Measurements from ENCODE around the gene UGT3A2. TPM values are rescaled to one million over a fixed set of nuclear protein-coding genes. Genes with fewer than 3 reads are reported as not detected.

UGT3A2 gene, protein sequence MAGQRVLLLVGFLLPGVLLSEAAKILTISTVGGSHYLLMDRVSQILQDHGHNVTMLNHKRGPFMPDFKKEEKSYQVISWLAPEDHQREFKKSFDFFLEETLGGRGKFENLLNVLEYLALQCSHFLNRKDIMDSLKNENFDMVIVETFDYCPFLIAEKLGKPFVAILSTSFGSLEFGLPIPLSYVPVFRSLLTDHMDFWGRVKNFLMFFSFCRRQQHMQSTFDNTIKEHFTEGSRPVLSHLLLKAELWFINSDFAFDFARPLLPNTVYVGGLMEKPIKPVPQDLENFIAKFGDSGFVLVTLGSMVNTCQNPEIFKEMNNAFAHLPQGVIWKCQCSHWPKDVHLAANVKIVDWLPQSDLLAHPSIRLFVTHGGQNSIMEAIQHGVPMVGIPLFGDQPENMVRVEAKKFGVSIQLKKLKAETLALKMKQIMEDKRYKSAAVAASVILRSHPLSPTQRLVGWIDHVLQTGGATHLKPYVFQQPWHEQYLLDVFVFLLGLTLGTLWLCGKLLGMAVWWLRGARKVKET
- total RNA-seq = not detected
- long read RNA-seq = 0 reads

DNA sequence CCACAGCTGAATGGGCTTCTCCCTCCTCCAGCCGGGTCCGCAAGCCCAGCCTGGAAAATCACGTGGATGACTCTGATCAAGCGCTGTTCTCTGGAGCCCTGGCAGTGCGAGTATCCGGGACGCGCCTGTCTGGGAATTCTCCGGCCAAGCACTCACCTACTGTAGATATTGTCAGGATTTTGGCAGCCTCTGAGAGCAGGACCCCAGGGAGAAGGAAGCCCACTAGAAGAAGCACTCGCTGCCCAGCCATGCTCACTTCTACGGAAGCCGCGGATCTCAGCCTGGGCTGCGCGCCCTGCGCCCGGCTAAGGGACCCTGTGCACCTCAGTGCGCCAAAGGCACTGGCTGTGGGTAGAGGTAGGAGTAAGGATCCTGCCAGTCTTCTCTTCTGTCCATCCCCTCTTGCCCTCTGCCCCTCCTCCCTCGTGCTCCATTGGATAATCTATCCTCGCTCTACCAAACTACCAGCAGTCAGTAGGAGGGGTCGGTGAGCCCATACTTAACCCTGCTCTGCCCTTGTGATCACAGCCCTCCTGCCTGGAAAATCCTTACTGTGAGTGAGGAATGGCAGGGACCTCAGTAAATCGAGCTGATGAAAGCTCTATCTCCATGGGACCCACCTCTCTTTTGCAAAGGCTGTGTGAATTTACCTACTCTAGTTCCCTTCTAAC is at the start of gene UGT3A2:
TSS of gene UGT3A2 (minus strand) at position 343 of the 671 bp plus-strand sequence. CDS start at position 250, 93 bp downstream.
- no peak for DNase-seq (ENCODE audit: low spot score)

DNA sequence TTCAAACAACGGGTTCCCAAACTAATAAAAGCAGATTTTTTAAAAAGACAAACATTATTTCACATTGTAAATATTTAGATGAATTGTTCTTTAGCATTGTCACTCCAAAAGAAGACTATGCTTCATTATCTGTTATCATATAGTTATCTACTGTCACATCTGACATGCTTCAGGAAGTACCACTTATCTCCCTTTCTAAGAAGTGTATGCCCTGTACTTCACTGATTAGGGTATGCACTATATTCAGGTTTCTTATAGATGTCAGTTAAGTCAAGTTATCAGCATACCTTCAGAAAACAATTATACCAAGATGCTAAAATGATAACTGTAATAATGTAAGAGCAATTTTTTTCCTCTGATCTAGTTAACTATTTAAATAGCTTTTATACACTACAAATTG is 44.6 kb upstream of the UGT3A2 start:
- no peak for DNase-seq (ENCODE audit: low spot score)

DNA sequence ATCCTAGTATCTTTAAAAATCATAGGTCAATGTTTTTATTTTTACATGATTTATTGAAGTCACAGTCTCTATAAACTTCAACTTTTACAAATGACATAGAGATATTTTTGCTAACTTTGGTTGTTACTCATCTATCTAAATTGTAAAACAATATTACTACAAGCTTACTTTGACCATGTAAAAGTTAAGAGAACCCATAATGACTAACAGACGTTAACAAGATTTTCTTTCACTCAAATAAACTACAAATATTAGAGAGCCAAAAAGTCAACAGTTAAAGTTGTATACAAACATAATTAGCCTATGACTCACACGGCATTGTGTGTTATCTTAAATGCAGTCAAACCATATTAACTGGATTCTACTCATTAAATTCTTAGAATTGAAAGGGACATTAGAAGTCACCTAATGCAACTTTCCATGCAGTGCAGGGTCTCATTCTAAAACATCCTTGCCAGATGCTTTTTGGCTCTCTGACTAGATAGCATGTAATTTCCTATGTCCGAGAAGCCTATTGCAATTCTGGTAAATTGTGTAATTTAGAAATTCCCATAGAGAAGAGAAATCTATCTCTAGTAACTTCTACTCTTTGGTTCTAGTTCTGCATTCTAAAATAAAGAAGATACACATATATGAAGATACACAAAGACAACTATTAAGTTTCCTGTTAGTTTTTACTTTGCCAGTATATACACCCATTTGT is 42.2 kb upstream of the UGT3A2 start:
- DNase-seq (ENCODE audit: low spot score) = no peak

DNA sequence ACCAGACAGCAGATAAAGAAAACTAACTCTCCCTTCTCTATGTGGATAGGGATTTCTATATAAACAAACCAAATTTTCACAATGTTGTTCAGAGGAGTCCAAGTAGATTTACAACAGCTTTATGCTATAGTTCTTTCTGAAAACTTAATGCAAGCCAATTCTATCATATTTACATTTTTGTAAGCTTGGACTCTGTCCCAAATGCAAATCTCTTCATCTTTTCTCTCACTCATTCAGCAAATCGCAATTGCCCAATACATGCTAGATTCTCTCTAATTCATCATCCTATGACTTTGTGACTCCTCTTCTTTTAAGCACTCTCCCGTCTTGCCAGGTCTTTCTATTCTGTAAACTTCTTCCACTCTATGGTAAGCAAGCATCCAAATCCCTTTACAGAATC is 39.1 kb upstream of the UGT3A2 start:
- DNase-seq (ENCODE audit: low spot score) = no peak

DNA sequence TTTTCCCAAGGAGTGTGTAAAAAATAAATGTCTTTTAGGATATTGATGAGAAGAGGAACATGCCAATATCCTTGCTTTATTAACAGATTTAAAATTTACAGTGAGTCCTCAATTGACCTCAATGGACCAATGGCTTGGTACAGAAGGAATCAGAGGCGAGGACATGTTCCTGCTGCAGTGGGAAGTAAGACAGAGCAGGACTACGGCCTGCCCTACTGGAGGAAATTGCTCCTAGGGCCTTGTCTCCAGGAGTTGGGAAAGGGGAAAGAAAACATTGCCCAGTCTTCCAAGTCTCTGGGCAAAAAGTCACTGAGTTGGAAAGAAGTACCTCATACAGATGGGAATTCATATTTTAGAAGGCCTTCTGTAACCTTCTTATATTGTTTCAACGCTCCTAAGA is 33.1 kb upstream of the UGT3A2 start:
- no peak for DNase-seq (ENCODE audit: low spot score)

DNA sequence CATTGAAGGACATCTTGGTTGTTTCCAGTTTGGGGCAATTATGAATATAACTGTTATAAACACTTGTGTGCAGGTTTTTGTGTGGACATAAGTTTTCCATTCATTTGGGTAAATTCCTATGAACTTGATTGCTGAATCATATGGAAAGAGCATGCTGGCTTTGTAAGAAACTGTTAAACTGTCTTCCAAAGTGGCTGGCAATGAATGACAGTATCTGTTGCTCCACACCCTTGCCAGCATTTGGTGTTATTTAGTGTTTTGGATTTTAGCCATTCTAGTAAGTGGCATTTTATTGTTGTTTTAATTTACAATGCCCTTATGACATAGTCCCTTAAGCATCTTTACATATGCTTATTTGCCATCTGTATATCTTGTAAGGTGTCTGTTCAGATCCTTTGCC is 29.8 kb upstream of the UGT3A2 start:
- DNase-seq (ENCODE audit: low spot score) = no peak

DNA sequence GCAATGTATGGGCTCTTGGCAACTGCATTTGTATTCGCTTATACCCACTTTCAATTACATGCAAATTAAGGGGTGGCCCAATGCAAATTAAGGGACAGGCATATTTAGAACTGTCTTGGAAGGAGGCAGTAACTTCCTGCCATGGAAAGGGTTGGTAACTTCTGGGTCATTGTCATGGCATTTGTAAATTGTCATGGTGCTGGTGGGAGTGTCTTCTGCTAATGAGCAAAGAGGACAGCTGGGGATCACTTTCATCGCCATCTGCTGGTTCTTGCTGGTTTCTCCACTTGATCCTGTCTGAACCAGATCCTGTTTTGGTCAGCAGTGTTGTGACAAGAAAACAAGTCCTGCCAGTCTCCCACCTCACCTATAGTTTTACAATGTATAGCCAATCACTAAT is 23.3 kb upstream of the UGT3A2 start:
- no peak for DNase-seq (ENCODE audit: low spot score)

DNA sequence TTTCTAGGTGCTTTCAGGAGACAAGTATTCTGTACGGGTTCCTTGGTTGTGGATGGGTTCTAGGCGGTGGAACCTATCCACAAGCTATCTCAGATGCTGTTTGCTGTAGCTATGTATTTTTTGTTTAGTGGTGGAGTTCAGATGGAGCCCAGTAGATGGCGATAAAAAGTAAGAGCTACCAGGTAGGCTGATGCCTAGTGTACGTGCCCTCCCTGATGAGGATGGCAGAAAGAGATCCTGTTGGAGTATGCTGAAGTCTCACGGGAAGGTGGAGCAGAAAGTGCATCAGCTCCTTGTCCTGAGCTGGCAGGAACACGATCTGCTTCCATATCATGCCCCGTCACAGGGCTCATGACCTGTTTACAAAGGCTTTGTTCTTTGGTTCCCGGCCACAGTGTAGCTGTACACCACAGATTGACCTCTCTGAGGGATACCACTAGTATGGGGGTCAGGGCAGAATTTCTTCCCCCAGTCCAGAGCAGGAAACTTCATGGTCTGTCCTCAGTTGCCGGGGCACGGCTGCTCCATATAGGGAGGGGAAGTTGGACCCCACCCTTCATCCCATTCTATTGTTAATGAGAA is 12.6 kb upstream of the UGT3A2 start:
- no peak for DNase-seq (ENCODE audit: low spot score)

DNA sequence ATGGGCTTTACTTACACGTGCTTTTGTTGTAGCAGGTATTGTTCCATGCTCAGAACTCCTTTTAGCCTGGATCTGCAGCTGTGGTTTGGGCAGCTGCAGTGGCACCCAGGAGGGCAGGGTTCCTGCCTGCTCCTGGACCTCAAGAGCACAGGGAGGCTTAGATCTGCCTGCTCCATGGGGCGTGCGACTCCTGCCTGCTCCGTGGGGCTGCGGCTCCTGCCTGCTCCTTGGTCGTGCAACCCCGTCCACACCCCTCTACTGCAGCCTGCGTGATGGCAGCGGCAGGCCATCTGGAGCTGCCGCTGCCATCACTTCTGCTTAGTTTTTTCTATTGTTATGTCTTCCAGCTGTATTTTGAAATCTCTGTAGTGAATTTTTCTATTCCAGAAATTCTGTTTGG is 11.7 kb upstream of the UGT3A2 start:
- DNase-seq (ENCODE audit: low spot score) = no peak

DNA sequence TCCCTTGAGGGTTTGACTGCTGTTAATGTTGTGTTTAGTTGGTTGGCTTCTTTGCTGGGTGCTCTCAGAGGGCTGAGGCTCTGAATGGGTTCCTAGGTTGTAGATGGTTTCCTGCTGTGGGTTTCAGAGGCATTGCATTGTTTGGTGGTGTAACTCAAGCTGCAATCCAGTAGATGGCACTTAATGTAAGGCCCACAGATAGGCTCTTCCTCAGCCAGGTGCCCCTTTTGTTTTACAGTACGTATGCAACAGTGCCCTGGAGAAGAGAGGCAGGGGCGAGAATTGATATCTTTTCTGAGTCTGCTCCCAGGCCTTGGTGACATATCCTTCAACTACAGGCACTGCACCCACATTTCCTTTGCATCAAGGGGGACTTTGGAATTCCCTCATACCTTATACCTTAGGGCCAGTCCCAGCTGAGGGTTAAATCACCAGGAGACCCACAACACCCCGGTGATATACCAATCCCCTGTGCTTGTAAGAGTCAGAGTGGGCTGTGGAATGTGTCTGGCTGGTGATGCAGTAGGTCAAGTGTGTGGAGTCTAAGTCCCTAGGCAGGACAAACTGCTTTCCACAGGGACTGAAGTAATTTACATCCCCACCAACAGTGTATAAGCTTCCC is 7.0 kb upstream of the UGT3A2 start:
- no peak for DNase-seq (ENCODE audit: low spot score)

DNA sequence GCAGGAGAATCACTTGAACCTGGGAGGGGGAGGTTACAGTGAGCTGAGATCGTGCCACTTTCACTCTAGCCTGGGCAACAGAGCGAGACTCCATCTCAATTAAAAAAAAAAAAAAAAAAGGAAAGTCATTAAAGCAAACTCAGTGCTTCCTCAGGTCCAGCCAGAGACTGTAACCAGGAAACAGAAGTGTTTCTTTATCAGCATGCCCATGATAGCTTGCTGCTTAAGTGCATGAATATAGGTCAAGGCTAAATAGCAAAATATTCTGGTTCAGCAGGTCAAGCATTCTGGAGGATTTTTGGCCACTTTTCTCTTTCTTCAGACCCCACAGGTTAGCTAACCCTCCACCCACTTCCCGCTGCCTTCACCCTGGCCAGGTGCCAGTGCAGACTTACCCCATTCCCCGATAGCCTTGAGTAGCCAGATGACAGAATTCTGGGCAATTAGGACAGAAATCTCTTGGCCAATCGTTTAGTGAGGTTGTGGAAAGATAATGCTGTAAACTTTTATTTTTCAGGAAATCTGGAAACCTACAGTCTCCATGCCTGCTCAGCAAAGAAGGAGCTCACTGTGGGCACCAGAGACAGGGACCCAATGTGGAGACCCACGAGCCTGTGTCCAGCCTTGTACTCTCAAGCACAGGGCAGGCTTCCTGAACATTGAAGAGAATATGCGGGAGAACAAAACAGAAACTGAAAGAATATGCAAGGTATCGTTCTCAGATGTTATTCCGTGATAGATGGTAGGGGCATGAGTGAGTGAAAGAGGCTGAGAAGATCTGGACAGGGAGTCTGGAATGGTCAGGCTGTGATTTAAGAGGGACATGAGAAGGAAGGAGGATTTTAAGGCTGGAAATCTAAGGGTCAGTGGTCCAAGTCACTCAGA is 4.2 kb upstream of the UGT3A2 start:
- DNase-seq (ENCODE audit: low spot score) = no peak

DNA sequence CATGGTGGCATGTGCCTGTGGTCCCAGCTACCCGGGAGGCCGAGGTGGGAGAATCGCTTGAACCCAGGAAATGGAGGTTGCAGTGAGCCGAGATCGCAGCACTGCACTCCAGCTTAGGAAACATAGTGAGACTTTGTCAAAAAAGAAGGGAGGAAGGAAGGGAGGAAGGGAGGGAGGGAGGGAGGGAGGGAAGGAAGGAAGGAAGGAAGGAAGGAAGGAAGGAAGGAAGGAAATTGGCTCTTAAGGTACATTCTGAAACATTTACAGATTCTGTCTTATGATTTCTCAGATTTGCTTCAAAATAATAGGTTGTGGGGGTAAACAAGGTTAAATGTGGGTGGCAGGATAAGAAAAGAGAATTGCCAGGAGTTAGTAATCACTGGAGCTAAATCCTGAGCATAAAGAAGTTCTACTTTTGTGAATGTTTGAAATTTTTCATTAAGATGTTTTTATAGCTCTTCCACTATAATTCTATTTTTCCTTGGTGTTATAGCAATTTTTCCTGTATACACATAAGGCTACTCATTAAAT is 2.1 kb upstream of the UGT3A2 start:
- DNase-seq (ENCODE audit: low spot score) = no peak

DNA sequence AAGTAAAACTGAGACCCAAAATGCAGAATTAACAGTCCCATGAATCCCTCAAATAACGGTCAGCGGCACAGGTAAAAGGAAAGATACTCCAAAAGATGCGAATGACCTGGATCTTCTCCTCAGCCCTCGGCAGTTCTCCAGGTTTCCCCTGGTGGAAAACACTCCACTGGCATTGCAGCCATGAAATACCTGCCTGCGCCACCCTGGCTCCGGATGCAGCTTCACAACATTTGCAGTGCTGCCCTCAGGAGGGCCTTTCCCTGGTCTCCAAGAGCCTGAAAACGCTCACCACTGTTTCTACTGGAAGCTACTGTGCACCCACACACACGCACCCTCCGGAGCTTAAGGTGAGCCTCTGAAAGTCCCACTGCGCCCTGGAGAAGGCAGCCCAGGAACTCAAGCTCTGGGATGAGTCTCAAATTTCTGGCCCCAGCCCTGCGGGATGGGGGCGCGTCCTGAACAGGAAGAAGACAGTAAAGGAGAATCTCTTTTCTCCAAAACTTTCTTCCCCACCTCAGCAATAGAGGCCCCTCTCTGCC is 612 bp downstream of the UGT3A2 start:
- DNase-seq (ENCODE audit: low spot score) = no peak

DNA sequence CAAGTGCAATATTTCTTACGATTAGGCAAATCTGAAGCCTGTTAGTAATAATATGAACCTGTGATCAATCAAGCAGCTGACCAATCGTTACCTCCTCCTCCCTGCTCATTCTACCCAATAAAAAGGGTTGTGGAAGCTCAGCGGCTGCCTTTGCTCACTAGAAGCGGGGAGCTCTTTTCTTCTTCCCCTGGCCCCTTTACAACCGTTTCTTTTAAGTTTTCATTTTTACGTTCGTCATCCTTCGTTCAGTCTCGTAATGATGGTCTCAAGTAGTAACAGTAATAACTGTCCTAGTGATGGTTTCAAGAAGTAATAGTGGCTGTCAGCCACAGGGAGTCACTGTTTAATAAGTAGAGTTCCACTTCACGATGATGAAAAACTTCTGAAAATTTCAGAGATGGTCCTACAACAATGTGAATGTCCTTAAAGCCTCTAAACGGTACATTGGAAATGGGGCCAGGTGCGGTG is 6.2 kb downstream of the UGT3A2 start:
- no peak for DNase-seq (ENCODE audit: low spot score)

DNA sequence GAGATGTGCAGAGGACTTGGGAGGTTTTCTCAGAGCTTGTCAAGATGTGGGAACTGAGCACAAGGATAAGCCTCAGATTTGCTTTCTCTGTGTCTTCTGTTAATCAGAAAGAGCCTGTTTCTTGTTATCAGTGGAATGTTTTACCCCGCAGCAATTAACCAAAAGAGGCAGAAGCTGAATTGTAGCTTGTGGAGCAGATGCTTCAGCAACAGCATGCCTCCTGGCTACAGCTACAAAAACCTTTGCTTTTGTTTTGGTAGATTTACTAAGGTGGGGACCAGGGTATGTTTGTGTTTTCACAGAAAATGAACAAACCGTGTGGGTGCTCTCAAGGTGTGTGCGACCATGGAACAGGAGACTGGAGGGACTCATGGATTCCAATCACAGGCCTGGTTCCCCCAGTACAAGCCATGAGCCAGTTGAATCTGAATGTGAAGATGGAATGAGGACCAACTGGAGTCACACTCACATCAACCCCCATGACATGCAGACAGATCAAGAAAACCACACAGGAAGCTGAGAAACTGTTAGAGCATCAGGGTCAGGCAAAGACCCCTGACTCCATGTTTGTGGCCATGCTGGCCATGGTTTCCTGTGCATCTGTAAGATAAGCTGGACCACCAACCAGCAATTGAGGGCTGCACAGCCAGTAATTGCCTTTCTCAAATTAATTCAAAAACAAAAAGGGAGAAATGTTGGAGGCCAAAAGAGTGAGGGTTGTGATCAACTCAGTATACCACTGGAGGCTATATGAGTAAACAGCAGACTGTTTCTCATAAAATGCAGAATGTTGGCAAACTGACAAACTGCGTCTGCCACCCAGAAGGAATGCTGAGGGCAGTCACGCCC is 6.9 kb downstream of the UGT3A2 start:
- DNase-seq (ENCODE audit: low spot score) = no peak

DNA sequence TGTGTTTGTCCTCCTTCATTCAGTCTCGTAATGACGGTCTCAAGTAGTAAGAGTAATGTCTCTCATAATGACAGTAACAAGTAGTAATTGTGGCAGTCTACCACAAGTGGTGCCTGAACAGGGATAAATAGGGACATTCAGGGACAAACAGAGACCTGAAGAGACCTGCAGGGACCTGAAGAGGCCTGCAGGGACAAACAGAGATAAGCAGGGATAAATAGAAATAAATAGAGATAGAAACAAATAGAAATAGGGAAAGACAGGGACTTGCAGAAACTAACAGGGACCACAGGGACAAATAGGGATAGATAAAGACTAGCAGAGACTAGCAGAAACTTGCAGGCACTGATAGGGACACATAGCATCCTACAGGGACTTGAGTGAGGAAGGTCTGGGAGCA is 7.9 kb downstream of the UGT3A2 start:
- no peak for DNase-seq (ENCODE audit: low spot score)

DNA sequence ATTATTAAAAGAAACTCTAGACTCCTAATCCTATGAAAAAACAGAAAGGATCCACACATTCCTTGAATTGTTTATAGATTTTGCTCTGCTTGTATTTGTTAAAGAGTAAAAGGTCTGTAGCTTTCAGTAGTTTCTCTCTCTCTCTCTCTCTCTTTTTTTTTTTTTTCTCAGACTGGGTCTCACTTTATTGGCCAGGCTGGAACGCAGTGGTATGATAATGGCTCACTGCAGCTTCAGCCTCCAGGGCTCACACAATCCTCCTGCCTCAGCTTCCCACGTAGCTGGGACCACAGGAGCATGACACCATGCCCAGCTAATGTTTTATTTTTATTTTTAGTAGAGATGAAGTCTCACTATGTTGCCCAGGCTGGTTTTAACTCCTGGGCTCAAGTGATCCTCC is 9.3 kb downstream of the UGT3A2 start:
- DNase-seq (ENCODE audit: low spot score) = no peak

DNA sequence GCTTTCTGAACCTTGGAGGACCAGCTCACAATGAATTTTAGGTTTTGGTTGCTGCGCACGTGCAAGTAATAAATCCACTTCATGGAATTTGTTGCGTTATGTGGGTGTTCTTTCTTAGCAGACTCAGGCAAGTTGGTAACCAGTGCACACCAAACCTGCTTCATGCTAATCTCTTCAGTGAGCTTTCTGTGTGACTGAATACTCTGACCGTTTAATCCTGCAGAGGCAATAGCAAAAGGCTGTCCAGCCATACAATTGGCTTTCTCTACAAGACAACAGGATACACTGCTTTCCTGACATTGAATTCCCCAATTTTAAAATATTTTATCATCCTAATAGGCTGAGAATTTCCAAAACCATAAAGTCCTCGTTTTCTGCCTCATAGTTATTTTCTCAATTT is 10.3 kb downstream of the UGT3A2 start:
- DNase-seq (ENCODE audit: low spot score) = no peak

DNA sequence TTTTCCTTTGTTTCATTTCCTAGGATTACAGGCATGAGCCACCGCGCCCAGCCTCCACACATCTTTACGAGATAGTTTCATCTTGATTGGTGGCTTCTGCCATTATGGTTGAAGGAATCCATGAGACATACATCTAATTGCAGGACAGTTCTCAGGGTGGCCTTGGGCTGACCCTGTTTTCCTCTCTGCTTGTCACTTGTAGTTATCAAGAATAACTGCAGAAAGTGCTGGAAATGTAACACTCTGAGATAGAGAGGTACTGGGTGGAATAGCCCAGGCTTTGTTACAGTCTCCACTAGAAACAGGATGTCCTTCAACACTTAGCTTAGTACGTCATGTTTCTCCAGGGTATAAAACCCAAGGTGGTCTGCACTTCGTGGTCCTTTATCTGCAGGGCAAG is 10.7 kb downstream of the UGT3A2 start:
- DNase-seq (ENCODE audit: low spot score) = no peak

All from mesenteric fat pad (tissue), 1 donor.